Thoracic aorta (tissue), 2 donors: ENCODE measurements around the gene TMA7. TPM values are rescaled to one million over a fixed set of nuclear protein-coding genes. Genes with fewer than 3 reads are reported as not detected.
"Not testable (repeated sequence)": the region's sequence is repeated elsewhere in the genome, so short reads cannot be mapped to it uniquely, and the experiment has no call there.

Experiments used
- ATAC-seq: fragments of 150-250 bp; one replicate; pipeline ENCODE4 v1.8.0; 2017; ENCODE audit warnings: low read depth; ENCODE audit not compliant: insufficient number of reproducible peaks, low FRiP score
- DNase-seq: peaks from one replicate; pipeline ENCODE4 v3.0.0-alpha.2; 2020; ENCODE audit warnings: low spot score
- H3K27ac ChIP-seq, 2 donors: fragments of 200-600 bp; sonication (generic); 1 replicate in 1 of 2; 2 replicates in 1 of 2; pipeline ENCODE4 v1.5.1; 2016; ENCODE audit warnings: mild to moderate bottlenecking in 2 of 2, moderate library complexity in 2 of 2
- H3K27me3 ChIP-seq: fragments of 200-600 bp; sonication (generic); replicated peaks from 2 replicates; pipeline ENCODE4 v1.6.0; 2016; ENCODE audit warnings: mild to moderate bottlenecking; ENCODE audit not compliant: insufficient read depth
- H3K36me3 ChIP-seq: fragments of 200-600 bp; sonication (generic); one replicate; pipeline ENCODE4 v1.5.1; 2016
- H3K4me1 ChIP-seq, 2 donors: fragments of 200-600 bp; sonication (generic); 1 replicate in 1 of 2; 2 replicates in 1 of 2; pipeline versions ENCODE4 v1.5.1 to v1.6.0; 2016; ENCODE audit warnings: low read depth in 2 of 2, mild to moderate bottlenecking in 1 of 2; ENCODE audit not compliant: control insufficient read depth in 1 of 2
- H3K4me3 ChIP-seq: fragments of 200-600 bp; sonication (generic); 2 replicates; pipeline ENCODE4 v1.5.1; 2016; ENCODE audit warnings: mild to moderate bottlenecking
- H3K9me3 ChIP-seq: fragments of 200-600 bp; sonication (generic); 2 replicates; pipeline ENCODE4 v1.5.1; 2016
- total RNA-seq, 2 donors: library from RNA; depleted of rRNA; stranded (reverse); fragments of >200 nt; gene quantifications; one replicate each; pipeline versions ENCODE4 v1.1.0 to v1.2.3, GENCODE V29; 2016
- TF ChIP-seq, protein P1 (sequence below): fragments of 200-600 bp; sonication (generic); IDR thresholded peaks from one replicate; pipeline ENCODE4 v1.5.1; 2019; ENCODE audit warnings: antibody characterized with exemption

Gene TMA7
- total RNA-seq, 2 donors from 2014 or later = 112 to 164 TPM

DNA sequence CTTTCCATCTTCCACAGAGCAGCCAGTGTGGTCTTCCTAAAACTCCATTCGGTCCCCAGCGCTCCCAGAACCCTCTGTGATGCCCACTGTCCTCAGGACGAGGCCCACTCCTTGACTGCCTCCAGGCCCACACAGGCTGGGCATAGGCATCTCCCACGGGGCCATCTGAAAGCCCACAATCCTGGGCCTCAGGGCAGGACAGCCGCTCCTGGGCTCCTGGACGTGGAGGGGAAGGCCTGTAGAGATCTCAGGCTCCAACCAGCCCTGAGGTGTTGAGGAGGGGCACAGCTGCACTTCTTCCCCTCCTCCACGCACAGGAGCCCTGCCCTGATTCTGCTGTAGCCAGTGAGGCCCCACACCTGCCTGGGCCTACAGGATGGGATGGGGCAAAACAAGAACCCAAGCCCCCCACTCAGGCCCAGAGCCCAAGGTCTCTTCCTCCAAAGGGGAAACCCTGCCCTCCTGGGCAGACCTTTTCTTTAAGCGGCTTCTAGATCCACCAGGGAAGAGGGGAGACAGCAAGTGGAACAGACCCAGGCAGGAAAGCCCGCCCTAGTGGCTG, 38.0 kb downstream of the TMA7 start:
- ATAC-seq = no peak
- no peaks in the 10 kb centered on the region for H3K27me3 ChIP-seq
- H3K9me3 ChIP-seq = no peaks in the 10 kb centered on the region
- DNase-seq = no peak
- H3K27ac ChIP-seq = no peak overlapping the region
- H3K4me1 ChIP-seq = peaks cover 0 to 8% of the 10 kb centered on the region in 2 donors
- peaks cover 8% of the 10 kb centered on the region for H3K36me3 ChIP-seq
- no peak overlapping the region for H3K4me3 ChIP-seq
- TF ChIP-seq, protein P1, sequence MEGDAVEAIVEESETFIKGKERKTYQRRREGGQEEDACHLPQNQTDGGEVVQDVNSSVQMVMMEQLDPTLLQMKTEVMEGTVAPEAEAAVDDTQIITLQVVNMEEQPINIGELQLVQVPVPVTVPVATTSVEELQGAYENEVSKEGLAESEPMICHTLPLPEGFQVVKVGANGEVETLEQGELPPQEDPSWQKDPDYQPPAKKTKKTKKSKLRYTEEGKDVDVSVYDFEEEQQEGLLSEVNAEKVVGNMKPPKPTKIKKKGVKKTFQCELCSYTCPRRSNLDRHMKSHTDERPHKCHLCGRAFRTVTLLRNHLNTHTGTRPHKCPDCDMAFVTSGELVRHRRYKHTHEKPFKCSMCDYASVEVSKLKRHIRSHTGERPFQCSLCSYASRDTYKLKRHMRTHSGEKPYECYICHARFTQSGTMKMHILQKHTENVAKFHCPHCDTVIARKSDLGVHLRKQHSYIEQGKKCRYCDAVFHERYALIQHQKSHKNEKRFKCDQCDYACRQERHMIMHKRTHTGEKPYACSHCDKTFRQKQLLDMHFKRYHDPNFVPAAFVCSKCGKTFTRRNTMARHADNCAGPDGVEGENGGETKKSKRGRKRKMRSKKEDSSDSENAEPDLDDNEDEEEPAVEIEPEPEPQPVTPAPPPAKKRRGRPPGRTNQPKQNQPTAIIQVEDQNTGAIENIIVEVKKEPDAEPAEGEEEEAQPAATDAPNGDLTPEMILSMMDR = no peak

DNA sequence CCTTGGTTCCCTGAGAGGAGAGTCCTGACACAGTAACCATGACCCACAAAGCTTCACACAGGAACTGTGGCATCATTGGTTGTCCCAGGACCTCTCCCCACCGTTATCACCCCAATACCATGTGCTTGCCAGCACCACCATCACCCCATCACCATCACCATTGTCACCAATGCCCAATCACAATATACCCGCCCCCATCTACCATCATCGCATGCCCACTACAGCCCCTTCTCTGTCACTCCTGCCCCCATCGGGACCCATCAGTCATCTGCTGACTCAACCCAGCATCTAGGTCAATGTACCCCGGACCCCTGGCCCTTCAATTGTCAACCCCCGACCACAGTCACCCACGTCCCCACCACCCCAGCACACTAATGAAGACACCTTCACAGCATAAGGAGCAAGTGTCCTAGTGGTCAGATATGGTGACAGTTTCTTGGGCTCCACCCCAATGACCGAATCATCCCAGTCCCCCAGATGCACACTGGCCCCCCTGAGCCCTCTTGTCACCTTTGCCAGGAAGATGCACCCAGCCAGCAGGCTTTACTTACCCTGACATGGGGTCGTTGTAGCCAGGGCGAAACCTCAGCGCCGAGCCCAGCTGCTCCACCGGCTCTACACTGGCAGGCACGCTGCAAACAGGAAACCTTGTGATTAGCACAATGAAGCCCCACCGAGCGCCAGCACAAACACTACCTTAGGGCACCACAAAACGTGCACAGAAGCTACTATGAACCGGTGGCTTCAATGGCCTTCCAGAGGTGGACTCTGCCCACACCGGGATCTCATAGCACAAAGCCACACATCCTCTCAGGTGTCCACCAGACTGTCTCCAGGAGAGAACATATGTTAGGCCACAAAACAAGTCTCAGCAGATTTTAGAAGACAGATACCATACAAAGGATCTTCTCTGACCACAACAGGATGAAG, 38.8 kb downstream of the TMA7 start:
- Histone ChIP-seq H3K27me3 (no peaks in the 10 kb centered on the region), H3K36me3 (peaks cover 8% of the 10 kb centered on the region), H3K9me3 (no peaks in the 10 kb centered on the region), H3K27ac (no peak overlapping the region), H3K4me1 (no peaks in the 10 kb centered on the region), H3K4me3 (no peak overlapping the region)
- ATAC-seq (no peak), DNase-seq (no peak)
- TF ChIP-seq, protein P1 = no peak

DNA sequence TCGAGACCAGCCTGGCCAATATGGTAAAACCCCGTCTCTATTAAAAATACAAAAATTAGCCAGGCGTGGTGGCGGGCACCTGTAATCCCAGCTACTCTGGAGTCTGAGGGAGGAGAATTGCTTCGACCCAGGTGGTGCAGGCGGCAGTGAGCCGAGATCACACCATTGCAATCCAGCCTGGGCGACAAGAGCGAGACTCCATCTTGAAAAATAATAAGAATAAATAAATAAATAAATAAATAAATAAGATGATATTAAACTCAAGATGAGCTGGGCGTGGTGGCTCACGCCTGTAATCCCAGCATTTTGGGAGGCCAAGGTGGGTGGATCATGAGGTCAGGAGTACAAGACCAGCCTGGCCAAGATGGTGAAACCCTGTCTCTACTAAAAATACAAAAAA, 40.8 kb downstream of the TMA7 start:
- DNase-seq, H3K27ac ChIP-seq, H3K9me3 ChIP-seq, ATAC-seq, H3K27me3 ChIP-seq, H3K4me3 ChIP-seq, H3K4me1 ChIP-seq, H3K36me3 ChIP-seq: not testable (repeated sequence)

DNA sequence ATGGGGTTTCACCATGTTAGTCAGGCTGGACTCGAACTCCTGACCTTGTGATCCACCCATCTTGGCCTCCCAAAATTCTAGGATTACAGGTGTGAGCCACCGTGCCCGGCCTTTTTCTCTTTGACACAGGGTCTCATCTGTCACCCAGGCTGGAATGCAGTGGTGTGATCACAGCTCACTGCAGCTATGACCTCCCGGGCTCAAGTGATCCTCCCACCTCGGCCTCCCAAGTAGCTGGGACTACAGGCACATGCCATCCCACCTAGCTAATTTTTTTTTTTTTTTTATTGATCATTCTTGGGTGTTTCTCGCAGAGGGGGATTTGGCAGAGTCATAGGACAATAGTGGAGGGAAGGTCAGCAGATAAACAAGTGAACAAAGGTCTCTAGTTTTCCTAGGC, 42.8 kb downstream of the TMA7 start:
- ATAC-seq, H3K36me3 ChIP-seq, H3K27ac ChIP-seq, H3K4me3 ChIP-seq, H3K27me3 ChIP-seq, H3K4me1 ChIP-seq, H3K9me3 ChIP-seq, DNase-seq: not testable (repeated sequence)

DNA sequence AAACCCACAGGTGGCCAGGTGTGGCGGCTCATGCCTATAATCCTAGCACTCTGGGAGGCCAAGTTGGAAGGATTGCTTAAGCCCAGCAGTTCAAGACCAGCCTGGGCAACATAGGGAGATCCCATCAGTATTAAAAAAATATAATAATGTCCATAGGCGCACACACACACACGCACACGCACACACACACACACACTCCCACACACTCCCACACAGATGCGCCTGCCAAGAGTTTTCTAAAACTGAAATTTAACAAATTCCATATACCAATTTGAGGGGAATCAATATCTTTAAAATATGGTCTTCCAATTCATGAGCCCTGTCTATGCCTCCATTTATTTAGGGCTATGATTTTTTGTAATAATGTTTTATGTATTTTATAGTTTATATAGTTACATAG, 46.9 kb downstream of the TMA7 start:
- no peaks in the 10 kb centered on the region for H3K36me3 ChIP-seq
- no peaks in the 10 kb centered on the region for H3K27me3 ChIP-seq
- H3K9me3 ChIP-seq = no peaks in the 10 kb centered on the region
- no peak overlapping the region for H3K27ac ChIP-seq
- H3K4me3 ChIP-seq = no peak overlapping the region
- TF ChIP-seq, protein P1 = no peak
- H3K4me1 ChIP-seq = no peaks in the 10 kb centered on the region
- ATAC-seq = no peak
- DNase-seq = no peak

DNA sequence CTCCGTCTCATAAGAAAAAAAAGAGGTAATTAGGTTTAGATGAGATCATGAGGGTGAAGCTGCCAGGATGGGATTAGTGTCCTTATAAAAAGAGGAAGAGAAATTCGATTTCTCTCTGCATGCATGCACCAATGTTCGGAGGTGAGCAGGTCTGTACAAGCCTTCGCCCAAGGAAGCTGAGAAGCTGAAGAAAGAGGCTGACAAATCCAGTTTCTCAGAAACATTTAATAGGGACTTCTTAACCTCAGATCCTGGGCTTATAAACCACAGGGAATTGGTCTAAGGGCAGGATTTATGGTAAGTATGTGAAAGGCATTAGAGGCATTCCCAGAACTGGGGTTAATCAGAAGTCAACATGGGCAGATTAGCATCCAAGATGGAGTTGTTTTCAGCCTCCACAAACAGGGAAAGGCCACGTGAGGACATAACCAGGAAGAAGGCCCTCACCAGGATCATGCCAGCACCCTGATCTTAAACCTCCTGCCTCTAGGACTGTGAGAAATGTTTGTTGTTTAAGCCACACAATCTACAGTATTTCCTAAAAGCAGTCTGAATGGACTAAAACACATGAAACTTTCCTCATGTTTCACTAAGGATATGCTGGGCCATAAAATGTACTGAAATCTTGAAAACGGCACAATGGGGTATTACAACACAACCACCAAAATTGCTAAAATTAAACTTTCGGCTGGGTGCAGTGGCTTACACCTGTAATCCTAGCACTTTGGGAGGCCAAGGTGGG, 52.6 kb downstream of the TMA7 start:
- Histone ChIP-seq H3K27ac (no peak overlapping the region), H3K9me3 (no peaks in the 10 kb centered on the region), H3K4me1 (no peaks in the 10 kb centered on the region), H3K36me3 (peaks cover 12% of the 10 kb centered on the region), H3K4me3 (no peak overlapping the region), H3K27me3 (no peaks in the 10 kb centered on the region)
- ATAC-seq = no peak
- no peak for DNase-seq
- TF ChIP-seq, protein P1 = no peak
